ENCODE data around the gene SKI.

DNA sequence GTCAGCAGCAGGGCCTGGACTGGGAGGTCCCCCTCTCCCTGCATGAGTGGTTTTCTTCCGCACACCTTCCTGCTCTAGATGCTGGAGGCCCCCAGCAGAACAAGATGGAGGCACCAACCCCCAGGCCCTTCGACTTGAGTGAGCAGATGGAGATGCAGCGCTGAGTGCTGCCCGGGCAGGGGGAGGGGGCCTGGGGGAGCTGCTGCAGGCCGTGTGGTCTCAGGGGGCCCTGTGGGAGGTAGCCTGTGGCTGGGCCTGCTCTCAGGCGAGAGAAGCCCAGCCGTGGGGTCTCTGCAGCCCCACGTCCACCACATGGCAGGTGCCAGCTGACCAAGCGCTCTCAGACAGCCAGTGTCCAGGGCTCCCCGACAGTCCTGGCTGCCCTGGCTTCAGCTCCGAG is 32.3 kb upstream of the SKI start:
- TF ChIP-seq, protein P1, sequence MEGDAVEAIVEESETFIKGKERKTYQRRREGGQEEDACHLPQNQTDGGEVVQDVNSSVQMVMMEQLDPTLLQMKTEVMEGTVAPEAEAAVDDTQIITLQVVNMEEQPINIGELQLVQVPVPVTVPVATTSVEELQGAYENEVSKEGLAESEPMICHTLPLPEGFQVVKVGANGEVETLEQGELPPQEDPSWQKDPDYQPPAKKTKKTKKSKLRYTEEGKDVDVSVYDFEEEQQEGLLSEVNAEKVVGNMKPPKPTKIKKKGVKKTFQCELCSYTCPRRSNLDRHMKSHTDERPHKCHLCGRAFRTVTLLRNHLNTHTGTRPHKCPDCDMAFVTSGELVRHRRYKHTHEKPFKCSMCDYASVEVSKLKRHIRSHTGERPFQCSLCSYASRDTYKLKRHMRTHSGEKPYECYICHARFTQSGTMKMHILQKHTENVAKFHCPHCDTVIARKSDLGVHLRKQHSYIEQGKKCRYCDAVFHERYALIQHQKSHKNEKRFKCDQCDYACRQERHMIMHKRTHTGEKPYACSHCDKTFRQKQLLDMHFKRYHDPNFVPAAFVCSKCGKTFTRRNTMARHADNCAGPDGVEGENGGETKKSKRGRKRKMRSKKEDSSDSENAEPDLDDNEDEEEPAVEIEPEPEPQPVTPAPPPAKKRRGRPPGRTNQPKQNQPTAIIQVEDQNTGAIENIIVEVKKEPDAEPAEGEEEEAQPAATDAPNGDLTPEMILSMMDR (IDR thresholded peaks at IDR 0.05; ENCODE audit: low read depth, low read length), result no peak
- TF ChIP-seq POLR2A (IDR thresholded peaks at IDR 0.05; ENCODE audit: extremely low read depth, insufficient read length), result no peak
- TF ChIP-seq, protein P2, sequence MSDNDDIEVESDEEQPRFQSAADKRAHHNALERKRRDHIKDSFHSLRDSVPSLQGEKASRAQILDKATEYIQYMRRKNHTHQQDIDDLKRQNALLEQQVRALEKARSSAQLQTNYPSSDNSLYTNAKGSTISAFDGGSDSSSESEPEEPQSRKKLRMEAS (IDR thresholded peaks at IDR 0.05; ENCODE audit: low read depth, low read length), result no peak
- no peak for TF ChIP-seq MYC (IDR thresholded peaks at IDR 0.05; ENCODE audit: low read depth, low read length)
